IMR-90 (cell line): ENCODE results near the gene SCN8A. TPM values are rescaled to one million over a fixed set of nuclear protein-coding genes. Genes with fewer than 3 reads are reported as not detected.

ENCODE experiments used
- ATAC-seq: fragments of 200-7000 bp; cut with Tn5 transposase; 2 replicates; pipeline ENCODE4 v1.9.1; 2020; ENCODE audit warnings: low read depth, mild to moderate bottlenecking, moderate library complexity
- BruUV-seq: library from RNA; stranded (reverse); fragments of 400-500 nt; replicated peaks from 2 replicates; lab custom pipeline; 2021; lab: Mats Ljungman, UMichigan
- CTCF ChIA-PET: fragments of 300-600 bp; formaldehyde crosslinking; extraction: SDS; loops from one replicate; lab custom pipeline; 2021; ENCODE audit warnings: antibody characterized with exemption; lab: Yijun Ruan, JAX
- POLR2A ChIA-PET: fragments of 300-600 bp; sonication (Branson Sonifier 250); formaldehyde crosslinking; loops from one replicate; lab custom pipeline; 2022; ENCODE audit warnings: antibody characterized with exemption; ENCODE audit not compliant: unreplicated experiment; lab: Charles Lee
- DNase-seq: peaks from one replicate; pipeline ENCODE4 v3.0.0; 2013
- H2AFZ ChIP-seq: replicated peaks from 2 replicates; pipeline ENCODE3; 2013; ENCODE audit warnings: low read length, mild to moderate bottlenecking; ENCODE audit not compliant: poor library complexity
- H2AK5ac ChIP-seq: 2 replicates; pipeline ENCODE4 v1.6.1; 2013; ENCODE audit warnings: low read depth, low read length, inconsistent platforms
- H2AK9ac ChIP-seq: replicated peaks from 2 replicates; pipeline ENCODE3; 2013; ENCODE audit warnings: mild to moderate bottlenecking, low read depth, low read length, moderate library complexity; ENCODE audit not compliant: poor library complexity
- H2BK120ac ChIP-seq: 2 replicates; pipeline ENCODE4 v1.6.1; 2013; ENCODE audit warnings: low read depth, low read length, inconsistent platforms
- H2BK15ac ChIP-seq: 3 replicates; pipeline ENCODE4 v1.6.1; 2013; ENCODE audit warnings: low read depth, low read length, inconsistent platforms
- H2BK20ac ChIP-seq: 2 replicates; pipeline ENCODE4 v1.6.1; 2013; ENCODE audit warnings: low read depth, mild to moderate bottlenecking, inconsistent platforms, low read length, moderate library complexity
- H2BK5ac ChIP-seq: 2 replicates; pipeline ENCODE4 v1.6.1; 2013; ENCODE audit warnings: mild to moderate bottlenecking, low read depth, low read length, inconsistent platforms; ENCODE audit not compliant: poor library complexity, severe bottlenecking
- H3K14ac ChIP-seq: replicated peaks from 2 replicates; pipeline ENCODE4 v1.6.1; 2013; ENCODE audit warnings: low read depth, low read length, inconsistent platforms
- H3K18ac ChIP-seq: 2 replicates; pipeline ENCODE4 v1.6.1; 2013; ENCODE audit warnings: low read depth, low read length, control low read depth
- H3K23ac ChIP-seq: 2 replicates; pipeline ENCODE4 v1.6.1; 2013; ENCODE audit warnings: low read depth, low read length, inconsistent platforms
- H3K27ac ChIP-seq: 2 replicates; pipeline ENCODE4 v1.5.1; 2013; ENCODE audit warnings: mild to moderate bottlenecking, control low read depth, low read length; ENCODE audit not compliant: insufficient read depth
- H3K27me3 ChIP-seq: 2 replicates; pipeline ENCODE4 v1.6.1; 2013; ENCODE audit warnings: low read length; ENCODE audit not compliant: control insufficient read depth, insufficient read depth
- H3K36me3 ChIP-seq: 2 replicates; pipeline ENCODE4 v1.6.1; 2013; ENCODE audit warnings: low read length, mixed read lengths; ENCODE audit not compliant: control insufficient read depth, insufficient read depth
- H3K4ac ChIP-seq: 2 replicates; pipeline ENCODE4 v1.6.1; 2013; ENCODE audit warnings: low read depth, low read length, inconsistent platforms
- H3K4me1 ChIP-seq: 2 replicates; pipeline ENCODE4 v1.6.1; 2013; ENCODE audit warnings: low read length, mixed read lengths; ENCODE audit not compliant: control insufficient read depth, insufficient read depth
- H3K4me2 ChIP-seq: 2 replicates; pipeline ENCODE4 v1.6.1; 2013; ENCODE audit warnings: low read depth, mild to moderate bottlenecking, control low read depth, low read length, moderate library complexity
- H3K4me3 ChIP-seq: 2 replicates; pipeline ENCODE4 v1.5.1; 2013; ENCODE audit warnings: low read depth, mild to moderate bottlenecking, control low read depth, low read length, moderate library complexity; ENCODE audit not compliant: insufficient read depth
- H3K56ac ChIP-seq: 2 replicates; pipeline ENCODE4 v1.6.1; 2013; ENCODE audit warnings: low read length, inconsistent platforms; ENCODE audit not compliant: insufficient read depth; ENCODE audit errors: extremely low read depth
- H3K79me1 ChIP-seq, 2 experiments: 2 replicates each; pipeline ENCODE4 v1.6.1; 2013; ENCODE audit warnings: low read length in 2 of 2, inconsistent platforms in 1 of 2, low read depth in 1 of 2
- H3K9ac ChIP-seq: 2 replicates; pipeline ENCODE4 v1.6.1; 2013; ENCODE audit warnings: low read depth, low read length, control low read depth
- H3K9me1 ChIP-seq: 2 replicates; pipeline ENCODE4 v1.6.1; 2013; ENCODE audit warnings: low read length, inconsistent platforms; ENCODE audit not compliant: insufficient read depth
- H3K9me3 ChIP-seq: 2 replicates; pipeline ENCODE4 v1.6.1; 2013; ENCODE audit warnings: low read length; ENCODE audit not compliant: control insufficient read depth, insufficient read depth
- H4K20me1 ChIP-seq: 2 replicates; pipeline ENCODE4 v1.6.1; 2013; ENCODE audit warnings: low read length, inconsistent platforms; ENCODE audit not compliant: insufficient read depth
- H4K5ac ChIP-seq: 2 replicates; pipeline ENCODE4 v1.6.1; 2013; ENCODE audit warnings: mild to moderate bottlenecking, low read depth, low read length, control low read depth
- H4K8ac ChIP-seq, 2 experiments: 2 replicates each; pipeline ENCODE4 v1.6.1; 2013; ENCODE audit warnings: low read depth in 2 of 2, low read length in 2 of 2, control low read depth in 1 of 2, inconsistent platforms in 1 of 2
- H4K91ac ChIP-seq: 2 replicates; pipeline ENCODE4 v1.6.1; 2013; ENCODE audit warnings: low read depth, low read length, inconsistent platforms; ENCODE audit not compliant: insufficient read depth
- BHLHE40 ChIP-seq: fragments of 150-350 bp; IDR thresholded peaks from 2 replicates; pipeline ENCODE4 v1.6.1; 2016; ENCODE audit warnings: mild to moderate bottlenecking, low read depth, low read length
- CEBPB ChIP-seq: IDR thresholded peaks from 2 replicates; pipeline ENCODE4 v1.6.1; 2012; ENCODE audit warnings: low read depth, low read length, improper control_type of control experiment
- CHD1 ChIP-seq: IDR thresholded peaks from 2 replicates; pipeline ENCODE4 v1.6.1; 2012; ENCODE audit warnings: low read depth, low read length, improper control_type of control experiment
- ELK1 ChIP-seq: fragments of 150-350 bp; IDR thresholded peaks from 2 replicates; pipeline ENCODE4 v1.6.1; 2016; ENCODE audit warnings: low read depth, mild to moderate bottlenecking, low read length, moderate library complexity, borderline replicate concordance
- MAFK ChIP-seq: IDR thresholded peaks from 2 replicates; pipeline ENCODE4 v1.6.1; 2012; ENCODE audit warnings: low read depth, low read length, improper control_type of control experiment
- MAZ ChIP-seq: IDR thresholded peaks from 2 replicates; pipeline ENCODE4 v1.6.1; 2012; ENCODE audit warnings: low read depth, mild to moderate bottlenecking, low read length, improper control_type of control experiment, moderate library complexity, borderline replicate concordance
- MXI1 ChIP-seq: IDR thresholded peaks from 2 replicates; pipeline ENCODE4 v1.6.1; 2012; ENCODE audit warnings: low read depth, mild to moderate bottlenecking, low read length, moderate library complexity, borderline replicate concordance
- NFE2L2 ChIP-seq: fragments of 150-350 bp; IDR thresholded peaks from 2 replicates; pipeline ENCODE4 v1.6.1; 2016; ENCODE audit warnings: low read depth, mild to moderate bottlenecking, low read length
- POLR2A ChIP-seq: IDR thresholded peaks from 2 replicates; pipeline ENCODE4 v1.6.1; 2012; ENCODE audit warnings: mild to moderate bottlenecking, low read depth, low read length
- RCOR1 ChIP-seq: IDR thresholded peaks from 2 replicates; pipeline ENCODE4 v1.6.1; 2012; ENCODE audit warnings: mild to moderate bottlenecking, low read length, improper control_type of control experiment; ENCODE audit not compliant: insufficient replicate concordance
- RFX5 ChIP-seq: IDR thresholded peaks from 2 replicates; pipeline ENCODE4 v1.8.0; 2012; ENCODE audit warnings: low read depth, mild to moderate bottlenecking, low read length, moderate library complexity
- SMC3 ChIP-seq: fragments of 150-350 bp; IDR thresholded peaks from 2 replicates; pipeline ENCODE4 v1.6.1; 2016; ENCODE audit warnings: low read depth, mild to moderate bottlenecking, antibody characterized with exemption, low read length, moderate library complexity
- USF2 ChIP-seq: fragments of 150-350 bp; IDR thresholded peaks from 2 replicates; pipeline ENCODE4 v1.6.1; 2017; ENCODE audit warnings: mild to moderate bottlenecking, antibody characterized with exemption, low read length, low read depth
- WGBS, 2 experiments: methylation state at CpG; one replicate each; pipeline versions ENCODE4 v1.1.5 to v1.1.7; 2013; ENCODE audit warnings: missing lambda C conversion rate in 2 of 2; ENCODE audit not compliant: insufficient read length in 1 of 2; ENCODE audit errors: extremely low coverage in 2 of 2; 5-methylcytosine and 5-hydroxymethylcytosine counted together
- dilution Hi-C: fragments of 300-500 bp; cut with HindIII; formaldehyde crosslinking; loops from one replicate; pipeline ENCODE4 v1.14.3; 2018; ENCODE audit warnings: low sequenced_read_pairs; ENCODE audit not compliant: unreplicated experiment
- in situ Hi-C: fragments of 300-500 bp; cut with MboI; formaldehyde crosslinking; loops from 3 replicates; pipeline ENCODE4 v1.14.3; 2019; ENCODE audit warnings: low sequenced_read_pairs, inconsistent platforms, mixed read lengths
- intact Hi-C: fragments of 100-400 bp; cut with micrococcal nuclease; formaldehyde crosslinking; loops from 2 replicates; pipeline ENCODE4 v1.10.0; 2022
- polyA plus RNA-seq, 3 experiments: library from polyadenylated mRNA; depleted of rRNA; stranded (reverse); fragments of >200 nt; gene quantifications; 2 replicates each; pipeline ENCODE4 v1.2.3, GENCODE V29; 2012; ENCODE audit warnings: low replicate concordance in 1 of 3
- total RNA-seq: library from RNA; depleted of rRNA; stranded (reverse); fragments of >200 nt; gene quantifications from 2 replicates; pipeline ENCODE4 v1.2.3, GENCODE V29; 2012

SCN8A gene
- total and polyA plus RNA-seq, 2 of the 4 experiments (the other 2 are of a cell fraction), result 6.9 to 19.7 TPM

- no peak for TF ChIP-seq MAFK
- TF ChIP-seq RCOR1, result no peak
- no peak for TF ChIP-seq MXI1
- no peak for TF ChIP-seq CEBPB
- TF ChIP-seq RFX5, result no peak
- TF ChIP-seq ELK1, result no peak
- TF ChIP-seq NFE2L2, result no peak
- no peak for TF ChIP-seq SMC3
- TF ChIP-seq CHD1, result no peak
- TF ChIP-seq MAZ, result no peak
- TF ChIP-seq POLR2A, result no peak
- TF ChIP-seq BHLHE40, result no peak
- no peak for TF ChIP-seq USF2
- BruUV-seq, result no TSS peak
- Histone ChIP-seq H2BK5ac (no peak overlapping the region), H3K4me2 (no peak overlapping the region), H4K5ac (no peak overlapping the region), H4K20me1 (no peaks in the 10 kb centered on the region), H3K9me1 (peaks cover 10% of the 10 kb centered on the region), H3K18ac (no peak overlapping the region), H3K4ac (no peak overlapping the region), H2AK5ac (no peak overlapping the region), H3K4me3 (no peak overlapping the region), H3K9me3 (no peaks in the 10 kb centered on the region), H3K36me3 (peaks cover 9% of the 10 kb centered on the region; the same call in 1 of the 2 replicates), H3K27ac (no peak overlapping the region), H3K9ac (no peak overlapping the region), H2BK20ac (no peak overlapping the region), H3K56ac (no peak overlapping the region), H2BK15ac (no peak overlapping the region), H3K27me3 (no peaks in the 10 kb centered on the region), H4K91ac (no peak overlapping the region), H3K79me1 (no peaks in the 10 kb centered on the region; a peak in 1 of 4 replicates), H2AFZ (no peak overlapping the region), H4K8ac (no peak overlapping the region), H2BK120ac (no peak overlapping the region), H2AK9ac (no peak overlapping the region), H3K14ac (no peak overlapping the region), H3K23ac (no peak overlapping the region), H3K4me1 (peaks cover 8% of the 10 kb centered on the region)
- ChIA-PET POLR2A (no interaction called here), CTCF (interaction anchor here (0.6 kb wide), 1 partner anchor 344 kb away, joined by 3 read pairs; no protein-coding TSS in a partner anchor)
- DNase-seq (no peak), ATAC-seq (no peak)
- 83% methylated on average over 1 of the region's 5 CpGs; no CpG with 5 or more reads in 1 of the 2 experiments for WGBS, 2 experiments
- dilution Hi-C loops (no loop called here), in situ Hi-C loops (no loop called here), intact Hi-C loops (no loop called here)
Observed at GRCh38 chr12:51792417-51792816, 201.4 kb downstream of the SCN8A start.
